ENCODE data around the gene MATCAP1.

- no peak for TF ChIP-seq HDAC6 (IDR thresholded peaks at IDR 0.05; ENCODE audit: low read depth, low read length)
- no peak for TF ChIP-seq MAX (IDR thresholded peaks at IDR 0.05)
- TF ChIP-seq CTCF (IDR thresholded peaks at IDR 0.05; ENCODE audit: control extremely low read depth in 1 of 3, insufficient read depth in 1 of 3, low read depth in 1 of 3, low read length in 3 of 3): no peak
- no peak for TF ChIP-seq CEBPB (IDR thresholded peaks at IDR 0.05; ENCODE audit: low read depth, low read length)
- no peak for TF ChIP-seq YY1 (IDR thresholded peaks at IDR 0.05; ENCODE audit: low read depth, low read length)
- no peak for TF ChIP-seq EZH2 (IDR thresholded peaks at IDR 0.05; ENCODE audit: low read depth, low read length, severe bottlenecking)
- no peak for TF ChIP-seq POLR2AphosphoS5 (IDR thresholded peaks at IDR 0.05; ENCODE audit: low read depth, low read length)
Observed at GRCh38 chr16:67176662-67177061, 7.1 kb downstream of the MATCAP1 start.
